Activated CD4-positive, CD25-positive, alpha-beta regulatory T cell treated with anti-CD3 and anti-CD28 coated beads, Interleukin-2, amount 50 U/mL, for 24 hours (primary cell): ENCODE measurements around the gene SOCS3.
A peak's percentile ranks its signal among the peaks of the same experiment; 100 is the strongest.

ENCODE experiments used
- ATAC-seq, 2 donors: fragments of 150-1000 bp; cut with Tn5 transposase; one replicate each; pipeline ENCODE4 v1.10.0; 2021; ENCODE audit warnings: mild to moderate bottlenecking in 1 of 2, moderate library complexity in 1 of 2

Gene SOCS3

DNA sequence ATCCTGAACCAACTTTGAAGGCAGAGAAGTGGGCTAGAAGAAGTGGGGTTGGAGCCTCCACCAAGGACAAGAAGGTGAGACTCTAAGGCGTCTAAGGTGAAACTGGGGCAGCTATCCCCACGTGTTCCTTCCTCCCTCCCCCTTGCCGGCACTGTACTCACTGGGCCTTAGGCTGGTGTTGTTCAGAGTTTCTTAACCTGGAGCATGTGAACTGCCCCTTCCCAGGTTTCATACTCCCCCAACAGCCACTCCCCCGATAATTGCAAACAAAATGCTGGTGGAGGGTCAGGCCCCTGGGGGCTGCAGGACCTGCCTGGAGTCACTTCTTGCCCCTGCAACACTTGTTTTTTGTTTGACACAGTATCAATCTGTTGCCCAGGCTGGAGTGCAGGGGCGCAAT lies 7.3 kb upstream of the SOCS3 start:
- ATAC-seq = no peak

DNA sequence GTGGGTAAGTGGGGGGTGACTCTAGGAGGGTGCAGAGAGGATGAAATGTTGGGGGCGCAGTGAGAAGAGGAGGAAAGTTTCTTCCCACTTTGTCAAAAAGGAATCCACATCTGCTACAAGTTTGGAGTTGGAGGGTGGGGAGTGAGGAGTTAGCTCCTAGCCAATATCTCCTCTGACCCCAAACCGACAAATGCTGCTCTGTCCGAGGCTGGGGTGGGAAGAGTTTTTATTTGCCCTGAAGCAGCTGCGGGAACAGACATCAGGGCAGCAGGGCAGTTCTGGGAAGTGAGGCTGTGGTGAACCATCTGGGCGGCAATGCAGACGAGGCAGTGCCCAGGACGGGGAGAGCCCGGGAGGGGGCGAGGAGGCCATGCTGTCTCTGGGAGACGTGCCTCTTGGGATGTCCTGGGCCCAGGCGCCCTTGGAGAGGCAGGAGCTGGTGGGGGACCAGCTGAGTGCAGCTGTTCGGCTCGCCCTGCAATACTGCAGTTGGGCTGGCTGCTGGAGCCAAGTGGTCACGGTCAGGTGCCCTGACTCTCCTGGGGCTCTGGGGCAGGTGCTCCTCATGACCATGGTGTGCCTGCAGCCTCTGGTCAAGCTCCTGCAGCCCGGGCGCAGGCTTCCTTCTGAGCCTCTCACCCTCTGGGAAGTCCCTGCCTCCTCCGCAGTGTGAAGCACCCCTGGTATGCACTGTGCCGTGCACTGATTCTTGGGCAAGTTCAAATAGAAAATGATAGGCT lies 6.4 kb upstream of the SOCS3 start:
- no peak for ATAC-seq

DNA sequence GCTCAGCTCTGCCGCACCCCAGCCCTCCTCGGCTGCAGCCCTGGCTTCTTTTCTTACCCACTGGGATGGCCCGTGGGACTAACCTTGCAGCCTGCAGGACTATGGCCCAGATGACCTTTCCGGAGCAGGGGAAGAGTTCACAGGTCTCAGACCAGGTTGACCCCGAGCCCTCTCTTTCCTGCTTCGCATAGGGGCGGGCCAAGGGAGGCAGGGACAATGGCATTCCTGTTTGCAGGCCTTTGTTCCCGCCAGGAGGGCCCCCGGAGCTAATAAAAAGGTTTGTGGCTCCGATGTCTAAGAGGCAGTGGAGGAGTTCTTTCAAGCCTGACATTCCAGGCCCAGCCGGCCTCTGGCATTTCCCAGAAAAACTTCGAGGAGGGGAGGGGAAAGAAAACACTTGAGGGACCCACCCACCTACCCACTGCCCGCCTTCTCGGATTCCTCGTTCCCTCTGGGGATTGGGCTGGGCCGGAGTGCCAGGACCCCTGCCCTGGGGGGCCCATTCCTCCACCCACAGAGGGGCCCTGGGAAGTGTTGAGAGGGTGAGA lies 5.8 kb upstream of the SOCS3 start:
- no peak for ATAC-seq

DNA sequence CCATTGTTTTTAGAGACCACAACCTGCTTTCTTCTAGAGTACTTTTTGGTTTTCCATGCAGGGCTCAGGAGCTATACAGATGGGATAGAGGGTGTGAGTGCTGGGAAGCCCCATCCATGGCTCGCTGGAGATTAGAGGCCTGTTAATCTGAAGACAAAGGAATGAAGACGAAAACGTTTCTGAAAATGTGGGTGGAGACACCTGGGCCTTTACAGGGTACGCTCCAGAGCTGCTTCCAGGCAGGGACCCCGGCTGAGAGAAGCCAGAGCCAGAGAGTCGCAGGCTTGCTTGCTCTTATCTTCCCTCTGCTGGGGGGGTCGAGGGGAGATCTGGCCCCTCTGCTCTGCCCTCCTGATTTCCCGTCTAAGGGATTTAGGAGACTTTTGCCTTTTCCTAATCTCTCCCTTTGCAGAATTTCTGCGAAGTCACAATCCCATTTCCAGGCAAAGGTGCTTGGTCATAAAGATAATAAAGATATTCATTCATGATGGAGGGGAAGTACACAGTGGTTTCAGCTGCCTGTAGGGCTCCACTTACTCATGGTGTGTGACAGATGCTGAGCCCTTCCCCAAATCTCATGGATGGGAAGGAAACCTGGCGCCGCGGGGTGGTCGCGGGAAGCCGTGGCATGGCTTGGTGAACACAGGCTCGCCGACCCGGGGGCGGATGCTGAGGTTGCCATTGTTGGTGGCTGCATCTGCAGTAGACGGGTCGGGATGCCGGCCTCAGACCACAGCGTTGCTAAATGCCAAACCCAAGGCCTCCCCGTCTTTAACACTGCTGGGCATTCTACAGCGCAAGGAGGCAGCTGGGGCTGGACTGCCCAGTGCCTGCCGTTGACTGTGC lies 4.8 kb upstream of the SOCS3 start:
- peak in 1 of 2 donors; percentile 9 for ATAC-seq

DNA sequence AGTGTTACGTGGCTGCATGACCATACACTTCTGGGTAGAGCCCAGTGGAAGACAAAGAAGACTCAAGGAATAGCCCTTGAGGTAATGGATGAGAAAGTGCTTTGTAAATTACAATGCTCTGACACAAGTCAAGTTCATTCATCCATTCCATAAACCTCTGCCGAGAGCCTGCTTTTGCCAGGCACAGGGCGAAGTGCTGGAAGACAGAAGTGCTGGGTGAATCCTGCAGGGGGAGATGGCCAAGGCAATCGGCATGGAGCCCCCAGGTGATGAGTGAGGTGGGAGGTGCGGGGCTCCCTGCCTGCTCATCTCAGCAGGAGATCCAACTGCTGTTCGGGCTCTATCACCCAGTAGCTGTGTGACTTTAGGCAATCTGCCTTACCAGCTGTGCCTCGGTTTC lies 2.8 kb upstream of the SOCS3 start:
- no peak for ATAC-seq

DNA sequence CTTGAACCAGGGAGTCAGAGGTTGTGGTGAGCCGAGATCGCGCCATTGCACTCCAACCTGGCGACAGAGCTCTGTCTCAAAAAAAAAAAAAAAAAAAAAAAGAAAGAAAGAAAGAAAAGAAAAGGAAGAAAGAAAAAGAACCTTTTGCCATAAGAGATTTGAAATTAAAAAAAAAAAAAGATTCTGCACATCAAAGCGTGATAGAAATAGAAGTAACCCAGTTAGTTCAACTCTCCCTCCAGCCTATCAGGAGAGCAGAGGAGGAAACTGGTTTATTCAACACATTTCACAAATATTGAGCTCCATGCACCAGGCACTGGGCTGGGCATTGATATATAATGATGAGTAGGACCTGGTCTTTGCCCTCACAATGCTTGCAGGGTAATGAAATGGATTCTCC lies 2.4 kb upstream of the SOCS3 start:
- ATAC-seq = no peak

DNA sequence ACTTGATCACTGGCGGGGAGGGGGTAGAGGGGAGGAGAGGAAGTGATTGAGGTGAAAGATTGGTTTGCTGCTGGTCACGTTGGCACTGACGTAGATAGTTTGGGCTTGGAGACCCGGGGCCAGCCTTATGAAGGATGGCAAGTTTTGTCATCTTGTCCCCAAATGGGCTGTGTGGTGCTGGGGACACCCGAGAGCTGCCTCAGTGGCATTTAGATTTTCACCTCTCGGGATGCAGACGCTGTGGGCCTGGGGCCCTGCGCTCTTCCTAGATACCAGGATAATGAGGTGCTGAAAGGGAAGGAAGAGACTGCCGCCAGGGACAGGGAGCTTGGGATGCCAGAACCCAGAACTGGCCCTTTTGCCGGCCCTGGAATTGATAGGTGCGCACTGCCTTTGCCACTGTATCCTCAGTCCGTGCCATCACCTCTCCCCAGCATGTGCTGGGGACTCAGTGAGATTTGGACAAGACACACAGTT lies 1.4 kb upstream of the SOCS3 start:
- no peak for ATAC-seq

DNA sequence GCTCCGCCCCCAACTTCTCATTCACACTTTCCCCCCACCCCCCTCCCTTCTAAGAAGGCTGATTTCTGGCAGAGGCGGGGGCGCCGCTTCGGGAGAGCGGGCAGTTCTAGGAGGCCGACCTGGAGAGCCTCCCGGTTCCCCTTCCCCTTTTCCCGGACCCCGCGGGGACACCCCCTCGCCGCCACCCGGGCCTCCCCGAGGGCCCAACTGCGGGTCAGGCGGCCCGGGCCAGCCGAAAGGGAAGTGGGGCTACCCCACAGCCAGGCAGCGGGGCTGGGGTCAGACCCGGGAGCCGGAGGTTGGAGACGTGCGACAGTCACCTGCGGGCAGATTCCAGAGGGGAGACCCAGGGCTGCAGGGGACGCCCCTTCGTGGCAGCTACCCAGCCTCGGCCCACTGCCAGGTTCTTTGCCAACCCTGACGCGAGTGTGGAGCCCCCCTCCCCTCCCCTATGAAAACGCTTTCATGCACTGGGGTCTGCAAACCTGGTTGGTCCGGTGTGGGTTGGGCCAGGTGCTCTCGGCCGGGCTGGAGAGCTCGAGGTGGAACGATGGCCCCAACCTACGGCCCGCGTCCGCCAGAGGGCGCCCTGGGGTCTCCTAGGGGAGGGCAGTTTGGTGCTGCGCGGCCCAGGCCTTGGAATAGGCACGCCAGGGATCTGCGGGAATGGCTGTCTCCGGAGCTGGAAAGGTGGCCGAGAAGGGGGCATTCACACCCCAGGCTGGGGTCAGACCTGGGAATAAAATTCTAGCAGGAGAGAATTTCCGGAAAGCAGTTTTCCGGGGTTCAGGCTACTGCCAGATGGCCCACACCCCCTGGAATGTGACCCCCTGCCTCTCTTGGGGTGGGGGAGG lies 721 bp upstream of the SOCS3 start:
- ATAC-seq = peak; percentile 21 to 25

DNA sequence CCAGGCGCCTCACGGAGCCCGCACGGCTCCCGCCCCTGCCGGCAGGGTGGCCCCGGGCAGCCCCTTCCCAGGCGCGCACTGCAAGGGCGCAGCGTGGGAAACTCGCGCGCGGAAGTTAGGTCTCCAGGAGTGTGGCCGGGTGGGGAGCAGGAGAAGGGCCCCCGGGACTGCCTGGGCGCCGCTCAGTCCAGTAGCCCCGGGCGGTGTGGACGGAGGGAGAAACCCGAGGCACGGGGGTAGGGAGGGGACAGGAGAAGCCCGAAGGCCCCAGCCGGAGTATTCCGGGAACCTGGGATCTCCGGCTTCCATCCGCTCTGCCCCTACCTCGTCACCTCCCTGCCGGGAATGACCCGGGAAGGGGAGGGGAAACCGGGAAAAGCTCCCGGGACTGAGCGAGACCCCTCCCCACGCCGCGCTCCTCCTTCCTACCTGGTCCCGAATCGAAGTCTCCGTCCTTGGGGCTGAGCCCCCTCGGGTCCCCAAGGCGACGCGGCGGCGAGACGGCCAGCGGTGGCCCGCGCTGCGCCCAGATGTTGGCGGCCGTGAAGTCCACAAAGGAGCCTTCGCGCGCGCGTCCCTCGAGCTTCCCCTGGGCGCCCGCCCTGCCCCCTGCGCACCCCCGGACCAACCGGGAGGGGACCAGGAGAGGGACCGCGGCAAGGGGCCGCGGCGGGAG lies 418 bp downstream of the SOCS3 start:
- no peak for ATAC-seq

DNA sequence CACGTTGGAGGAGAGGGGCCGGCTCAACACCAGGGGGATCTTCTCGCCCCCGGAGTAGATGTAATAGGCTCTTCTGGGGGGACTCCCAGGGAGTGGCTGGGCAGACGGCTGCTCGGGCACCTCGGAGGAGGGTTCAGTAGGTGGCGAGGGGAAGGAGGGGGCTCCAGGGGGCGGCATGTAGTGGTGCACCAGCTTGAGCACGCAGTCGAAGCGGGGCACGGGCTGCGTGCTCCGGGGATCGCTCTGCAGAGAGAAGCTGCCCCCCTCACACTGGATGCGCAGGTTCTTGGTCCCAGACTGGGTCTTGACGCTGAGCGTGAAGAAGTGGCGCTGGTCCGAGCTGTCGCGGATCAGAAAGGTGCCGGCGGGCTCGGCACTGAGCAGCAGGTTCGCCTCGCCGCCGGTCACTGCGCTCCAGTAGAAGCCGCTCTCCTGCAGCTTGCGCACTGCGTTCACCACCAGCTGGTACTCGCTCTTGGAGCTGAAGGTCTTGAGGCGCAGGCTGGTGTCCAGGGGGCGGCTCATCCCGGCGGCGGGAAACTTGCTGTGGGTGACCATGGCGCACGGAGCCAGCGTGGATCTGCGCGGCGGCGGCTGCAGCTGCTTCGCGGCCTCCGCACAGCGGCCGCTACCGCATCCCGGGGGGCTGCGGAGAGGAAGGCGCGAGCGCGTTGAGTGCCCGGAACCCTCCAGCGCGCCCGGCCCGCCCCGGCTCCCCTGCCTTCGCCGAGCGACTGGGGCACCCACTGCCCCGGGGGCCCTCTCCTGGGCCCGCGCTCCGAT lies 1.1 kb downstream of the SOCS3 start:
- ATAC-seq = no peak

GRCh38 chr17:78357672-78358537 lies 2.0 kb downstream of the SOCS3 start:
- ATAC-seq = no peak

DNA sequence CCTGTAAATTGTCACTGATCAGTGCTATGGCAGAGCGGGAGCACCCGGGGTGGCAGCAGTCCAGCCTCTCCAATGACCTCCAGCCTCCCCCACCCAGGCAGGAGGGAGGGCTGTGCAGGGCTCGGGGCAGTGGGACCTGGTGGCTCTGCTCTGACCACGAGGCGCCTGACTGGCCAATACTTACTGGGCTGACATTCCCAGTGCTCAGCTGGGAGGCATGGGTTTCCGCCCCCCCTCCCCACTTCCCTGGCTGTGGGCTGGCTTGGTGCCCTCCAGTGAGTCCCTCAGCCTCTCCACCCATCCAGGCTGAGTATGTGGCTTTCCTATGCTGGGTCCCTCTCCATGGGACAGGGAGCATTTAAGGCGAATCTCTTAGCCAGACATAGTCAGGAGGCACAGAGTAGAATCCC lies 2.7 kb downstream of the SOCS3 start:
- ATAC-seq = no peak

DNA sequence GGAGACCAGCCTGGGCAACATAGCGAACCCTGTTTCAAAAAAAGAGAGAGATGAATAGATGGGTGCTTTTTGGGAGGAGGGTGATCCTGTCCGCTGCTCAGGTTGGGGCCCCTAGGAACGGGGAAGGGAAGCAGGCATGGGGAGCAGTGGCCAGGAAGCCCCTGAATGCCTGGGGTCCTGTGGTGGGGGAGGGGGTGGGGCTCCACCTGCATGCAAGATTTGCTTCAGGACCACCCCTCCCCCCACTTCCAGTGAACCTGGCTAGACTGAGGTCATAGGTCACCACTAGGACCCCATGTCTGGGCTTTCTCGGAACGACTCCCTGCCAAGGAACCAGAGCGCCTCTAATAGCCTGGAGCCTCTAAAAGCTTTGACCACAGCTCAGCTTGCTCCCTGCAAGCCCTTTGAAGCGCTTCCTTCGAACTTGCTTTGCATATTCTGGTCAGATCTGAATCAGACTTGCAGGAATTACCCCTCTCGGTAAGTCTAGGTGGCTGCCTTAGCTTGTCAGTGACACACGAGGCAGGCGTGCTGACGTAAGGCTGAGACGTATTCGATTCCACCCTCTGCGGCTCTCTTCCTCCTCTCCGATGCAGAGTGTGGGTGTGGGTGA lies 3.7 kb downstream of the SOCS3 start:
- peak; percentile 72 to 74 for ATAC-seq

DNA sequence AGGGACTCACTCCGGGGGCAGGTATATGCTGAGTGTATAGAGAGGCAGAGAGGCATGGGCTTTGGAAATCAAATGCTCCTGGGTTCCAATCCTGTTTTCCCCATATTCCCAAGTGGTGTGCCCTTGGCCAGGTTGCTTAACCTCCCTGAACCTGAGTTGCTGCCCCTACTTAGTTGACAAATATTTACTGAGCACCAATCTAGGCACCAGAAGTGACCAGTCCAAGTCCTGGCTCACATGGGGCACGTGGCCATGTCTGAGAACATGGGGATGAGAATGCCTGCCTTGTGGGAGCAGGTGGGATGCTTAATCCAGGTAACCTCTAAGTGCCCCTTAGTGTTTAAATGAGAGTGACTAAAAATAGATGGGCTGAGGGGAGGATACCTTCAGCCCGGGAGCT lies 4.2 kb downstream of the SOCS3 start:
- no peak for ATAC-seq

DNA sequence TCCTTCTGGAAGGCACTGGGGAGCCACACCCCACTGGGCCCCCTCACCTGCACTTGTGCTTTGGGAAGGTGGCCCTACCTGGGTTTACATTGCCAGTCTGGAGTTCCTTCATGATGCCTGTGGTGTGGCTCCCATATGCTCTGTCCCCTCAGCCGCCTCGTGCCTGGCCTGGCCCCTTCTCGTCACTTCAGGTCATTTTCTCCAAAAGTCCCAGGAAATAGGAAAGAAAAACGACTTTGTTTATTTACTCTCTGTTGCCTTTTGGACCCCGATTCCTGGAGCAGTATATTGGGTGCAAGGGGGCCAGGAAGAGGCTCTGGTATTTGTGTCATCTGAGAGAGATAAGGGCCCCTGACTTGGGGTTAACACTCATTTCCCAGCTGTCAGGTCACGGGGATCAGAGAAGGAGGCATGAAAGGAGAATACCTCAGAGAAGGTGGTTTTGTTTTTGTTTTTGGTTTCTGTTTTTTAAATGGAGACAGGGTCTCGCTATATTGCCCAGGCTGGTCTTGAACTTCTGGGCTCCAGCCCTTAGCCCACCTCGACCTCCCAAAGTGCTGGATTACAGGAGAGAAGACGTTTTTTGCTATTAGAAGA lies 4.7 kb downstream of the SOCS3 start:
- no peak for ATAC-seq

DNA sequence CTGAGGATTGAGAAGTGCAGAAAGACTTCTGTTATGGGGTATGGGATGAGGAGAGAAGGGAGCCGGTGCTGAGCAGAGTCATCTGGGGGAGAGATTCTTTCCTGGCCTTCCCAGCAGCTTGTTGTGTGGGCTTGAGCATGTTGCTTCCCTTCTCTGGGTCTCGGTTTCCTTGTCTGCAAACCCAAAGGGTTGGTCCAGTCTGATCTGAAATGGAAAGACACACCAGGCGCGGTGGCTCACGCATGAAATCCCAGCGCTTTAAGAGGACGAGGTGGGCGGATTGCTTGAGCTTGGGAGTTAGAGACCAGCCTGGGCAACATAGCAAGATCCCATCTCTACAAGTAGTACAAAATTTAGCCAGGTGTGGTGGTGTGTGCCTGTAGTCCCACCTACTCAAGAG lies 6.0 kb downstream of the SOCS3 start:
- no peak for ATAC-seq

GRCh38 chr17:78351449-78352006 lies 8.3 kb downstream of the SOCS3 start:
- no peak for ATAC-seq

DNA sequence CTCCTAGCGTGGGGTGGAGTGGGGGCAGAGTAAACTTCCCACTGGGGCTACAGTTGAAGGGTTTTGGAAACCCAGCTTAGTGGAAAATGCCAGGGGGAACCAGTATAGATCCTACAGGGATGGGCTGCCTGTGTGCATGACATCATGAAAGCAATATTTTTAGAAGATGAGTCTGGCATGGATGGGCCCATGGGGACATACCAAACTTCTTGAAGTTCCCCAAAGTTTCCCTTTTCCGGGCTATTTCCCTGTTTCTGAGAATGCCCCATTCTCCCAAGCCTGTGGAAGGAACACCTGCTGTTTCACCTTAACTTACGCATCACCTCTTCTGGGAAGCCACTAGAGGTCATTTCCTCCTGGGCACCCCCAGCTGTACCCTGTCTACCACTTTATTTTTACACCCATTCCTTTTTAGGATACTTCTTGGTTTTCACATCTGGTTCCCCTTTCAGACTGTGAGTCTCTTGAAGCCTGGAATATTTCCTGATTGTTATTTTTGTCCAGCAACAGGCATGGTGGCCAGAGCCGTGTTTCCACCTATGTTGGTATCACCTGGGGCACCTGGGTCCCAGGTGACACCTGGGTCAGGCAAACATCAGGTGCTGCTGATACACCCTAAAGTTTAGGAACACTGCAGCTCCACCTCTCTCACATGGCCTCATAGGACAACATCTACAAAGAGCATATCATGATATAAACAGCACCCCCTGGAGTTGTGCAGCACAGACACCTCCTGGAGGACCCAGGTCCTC lies 9.8 kb downstream of the SOCS3 start:
- ATAC-seq = no peak
